Activated T-helper 2 cell treated with anti-CD3 and anti-CD28 coated beads, Interferon-gamma antibody, Interleukin-2, Interleukin-4, amounts not matched to agents 10 μg/mL and 5 μg/mL and 100 μg/mL, durations not matched to agents 14 hours and 24 hours and 36 hours (primary cell): Measurements from ENCODE around the gene SMOC1. TPM values are rescaled to one million over a fixed set of nuclear protein-coding genes. Genes with fewer than 3 reads are reported as not detected.

Experiments
- DNase-seq: peaks from one replicate; pipeline ENCODE4 v3.0.0; 2021; ENCODE audit warnings: low spot score
- H3K27ac Mint-ChIP-seq: one replicate; pipeline ENCODE4 v1.8.0; 2021; ENCODE audit warnings: mixed read lengths
- H3K27me3 Mint-ChIP-seq: one replicate; pipeline ENCODE4 v1.8.0; 2021; ENCODE audit warnings: low read depth, mixed read lengths
- H3K36me3 Mint-ChIP-seq: one replicate; pipeline ENCODE4 v1.8.0; 2021; ENCODE audit warnings: low read depth, mixed read lengths
- H3K4me1 Mint-ChIP-seq: one replicate; pipeline ENCODE4 v1.8.0; 2021; ENCODE audit warnings: low read depth, mixed read lengths
- H3K4me3 Mint-ChIP-seq: one replicate; pipeline ENCODE4 v1.8.0; 2021; ENCODE audit warnings: low read depth, mild to moderate bottlenecking, moderate library complexity, mixed read lengths
- H3K9me3 Mint-ChIP-seq: one replicate; pipeline ENCODE4 v1.8.0; 2021; ENCODE audit warnings: mixed read lengths
- intact Hi-C: fragments of 100-400 bp; cut with micrococcal nuclease; formaldehyde crosslinking; loops from one replicate; pipeline ENCODE4 v1.15.1; 2023
- total RNA-seq: library from RNA; stranded (reverse); gene quantifications from 2 replicates; pipeline ENCODE4 v1.2.3, GENCODE V29; 2022

Gene SMOC1
- total RNA-seq, 1 donor from 2014 or later: not detected

- Mint-ChIP-seq H3K4me1 (no peaks in the 10 kb centered on the region), H3K9me3 (no peaks in the 10 kb centered on the region), H3K27me3 (peaks cover 26% of the 10 kb centered on the region), H3K27ac (no peak overlapping the region), H3K36me3 (no peaks in the 10 kb centered on the region), H3K4me3 (no peak overlapping the region)
- intact Hi-C loops: no loop called here
- DNase-seq: no peak
Observed at GRCh38 chr14:69986336-69986735, 107.1 kb downstream of the SMOC1 start.

- Mint-ChIP-seq H3K36me3 (no peaks in the 10 kb centered on the region), H3K27ac (no peak overlapping the region), H3K4me1 (no peaks in the 10 kb centered on the region), H3K27me3 (peaks cover 20% of the 10 kb centered on the region), H3K4me3 (no peak overlapping the region), H3K9me3 (no peaks in the 10 kb centered on the region)
- intact Hi-C loops: no loop called here
- DNase-seq: no peak
Observed at GRCh38 chr14:69987406-69988121, 108.3 kb downstream of the SMOC1 start.

- Mint-ChIP-seq H3K27me3 (peaks cover 22% of the 10 kb centered on the region), H3K36me3 (no peaks in the 10 kb centered on the region), H3K4me3 (no peak overlapping the region), H3K9me3 (no peaks in the 10 kb centered on the region), H3K4me1 (no peaks in the 10 kb centered on the region), H3K27ac (no peak overlapping the region)
- no peak for DNase-seq
- intact Hi-C loops: no loop called here
Observed at GRCh38 chr14:69988979-69989378, 109.8 kb downstream of the SMOC1 start.

GRCh38 chr14:69989622-69990021 lies 110.4 kb downstream of the SMOC1 start:
- Mint-ChIP-seq H3K4me3 (no peak overlapping the region), H3K27ac (no peak overlapping the region), H3K36me3 (no peaks in the 10 kb centered on the region), H3K4me1 (no peaks in the 10 kb centered on the region), H3K27me3 (peaks cover 22% of the 10 kb centered on the region), H3K9me3 (no peaks in the 10 kb centered on the region)
- DNase-seq: no peak
- intact Hi-C loops: no loop called here

- H3K4me3 Mint-ChIP-seq: no peak overlapping the region
- H3K27ac Mint-ChIP-seq: no peak overlapping the region
- H3K4me1 Mint-ChIP-seq: no peaks in the 10 kb centered on the region
- H3K36me3 Mint-ChIP-seq: no peaks in the 10 kb centered on the region
- DNase-seq: no peak
- peaks cover 24% of the 10 kb centered on the region for H3K27me3 Mint-ChIP-seq
- intact Hi-C loops: no loop called here
- no peaks in the 10 kb centered on the region for H3K9me3 Mint-ChIP-seq
Observed at GRCh38 chr14:69990323-69990722, 111.1 kb downstream of the SMOC1 start.

GRCh38 chr14:69991422-69991821 lies 112.2 kb downstream of the SMOC1 start:
- Mint-ChIP-seq H3K27me3 (peaks cover 20% of the 10 kb centered on the region), H3K4me3 (no peak overlapping the region), H3K27ac (no peak overlapping the region), H3K36me3 (no peaks in the 10 kb centered on the region), H3K4me1 (no peaks in the 10 kb centered on the region), H3K9me3 (no peaks in the 10 kb centered on the region)
- no peak for DNase-seq
- intact Hi-C loops: no loop called here

- Mint-ChIP-seq H3K4me1 (no peaks in the 10 kb centered on the region), H3K27me3 (peaks cover 16% of the 10 kb centered on the region)
Observed at GRCh38 chr14:69992564-69992963, 113.3 kb downstream of the SMOC1 start.

GRCh38 chr14:69993326-69993725 lies 114.1 kb downstream of the SMOC1 start:
- Mint-ChIP-seq H3K9me3 (no peaks in the 10 kb centered on the region), H3K36me3 (no peaks in the 10 kb centered on the region), H3K27ac (no peak overlapping the region), H3K4me1 (no peaks in the 10 kb centered on the region), H3K4me3 (no peak overlapping the region), H3K27me3 (peaks cover 19% of the 10 kb centered on the region)
- intact Hi-C loops: no loop called here
- DNase-seq: no peak

More at GRCh38 chr14:69992564-69992963, 113.3 kb downstream of the SMOC1 start:
- intact Hi-C loops: no loop called here
- Mint-ChIP-seq H3K36me3 (no peaks in the 10 kb centered on the region), H3K9me3 (no peaks in the 10 kb centered on the region), H3K4me3 (no peak overlapping the region), H3K27ac (no peak overlapping the region)
- no peak for DNase-seq

- Mint-ChIP-seq H3K27me3 (peaks cover 19% of the 10 kb centered on the region), H3K27ac (no peak overlapping the region), H3K4me1 (no peaks in the 10 kb centered on the region), H3K36me3 (no peaks in the 10 kb centered on the region), H3K4me3 (no peak overlapping the region), H3K9me3 (no peaks in the 10 kb centered on the region)
- no peak for DNase-seq
- intact Hi-C loops: no loop called here
Observed at GRCh38 chr14:69994002-69994401, 114.8 kb downstream of the SMOC1 start.

- Mint-ChIP-seq H3K4me3 (no peak overlapping the region), H3K36me3 (no peaks in the 10 kb centered on the region), H3K9me3 (no peaks in the 10 kb centered on the region), H3K27me3 (peaks cover 13% of the 10 kb centered on the region), H3K4me1 (no peaks in the 10 kb centered on the region), H3K27ac (no peak overlapping the region)
- DNase-seq: no peak
- intact Hi-C loops: no loop called here
Observed at GRCh38 chr14:69996216-69996615, 117.0 kb downstream of the SMOC1 start.

- H3K9me3 Mint-ChIP-seq: no peaks in the 10 kb centered on the region
- intact Hi-C loops: no loop called here
Observed at GRCh38 chr14:69997849-69998248, 118.6 kb downstream of the SMOC1 start.

GRCh38 chr14:69999261-69999674 lies 120.1 kb downstream of the SMOC1 start:
- H3K9me3 Mint-ChIP-seq: no peaks in the 10 kb centered on the region
- H3K4me1 Mint-ChIP-seq: no peaks in the 10 kb centered on the region
- no peak for DNase-seq
- intact Hi-C loops: no loop called here
- peaks cover 6% of the 10 kb centered on the region for H3K27me3 Mint-ChIP-seq
- H3K27ac Mint-ChIP-seq: no peak overlapping the region
- no peaks in the 10 kb centered on the region for H3K36me3 Mint-ChIP-seq
- no peak overlapping the region for H3K4me3 Mint-ChIP-seq

More at GRCh38 chr14:69997849-69998248, 118.6 kb downstream of the SMOC1 start:
- Mint-ChIP-seq H3K36me3 (no peaks in the 10 kb centered on the region), H3K27me3 (peaks cover 9% of the 10 kb centered on the region), H3K4me3 (no peak overlapping the region), H3K27ac (no peak overlapping the region), H3K4me1 (no peaks in the 10 kb centered on the region)
- DNase-seq: no peak

GRCh38 chr14:70000601-70001000 lies 121.4 kb downstream of the SMOC1 start:
- no peak overlapping the region for H3K27ac Mint-ChIP-seq
- H3K9me3 Mint-ChIP-seq: no peaks in the 10 kb centered on the region
- peaks cover 10% of the 10 kb centered on the region for H3K27me3 Mint-ChIP-seq
- H3K4me1 Mint-ChIP-seq: no peaks in the 10 kb centered on the region
- no peak for DNase-seq
- H3K4me3 Mint-ChIP-seq: no peak overlapping the region
- no peaks in the 10 kb centered on the region for H3K36me3 Mint-ChIP-seq
- intact Hi-C loops: no loop called here
